HG03064 (cell line): ENCODE measurements around the gene CASP14.
"Not testable (repeated sequence)": the region's sequence is repeated elsewhere in the genome, so short reads cannot be mapped to it uniquely, and the experiment has no call there.

ENCODE experiments used
- ATAC-seq: cut with Tn5 transposase; IDR thresholded peaks from one replicate; pipeline ENCODE4 v1.9.1; 2021; ENCODE audit warnings: low read depth; ENCODE audit not compliant: unreplicated experiment

CASP14 gene, protein sequence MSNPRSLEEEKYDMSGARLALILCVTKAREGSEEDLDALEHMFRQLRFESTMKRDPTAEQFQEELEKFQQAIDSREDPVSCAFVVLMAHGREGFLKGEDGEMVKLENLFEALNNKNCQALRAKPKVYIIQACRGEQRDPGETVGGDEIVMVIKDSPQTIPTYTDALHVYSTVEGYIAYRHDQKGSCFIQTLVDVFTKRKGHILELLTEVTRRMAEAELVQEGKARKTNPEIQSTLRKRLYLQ

DNA sequence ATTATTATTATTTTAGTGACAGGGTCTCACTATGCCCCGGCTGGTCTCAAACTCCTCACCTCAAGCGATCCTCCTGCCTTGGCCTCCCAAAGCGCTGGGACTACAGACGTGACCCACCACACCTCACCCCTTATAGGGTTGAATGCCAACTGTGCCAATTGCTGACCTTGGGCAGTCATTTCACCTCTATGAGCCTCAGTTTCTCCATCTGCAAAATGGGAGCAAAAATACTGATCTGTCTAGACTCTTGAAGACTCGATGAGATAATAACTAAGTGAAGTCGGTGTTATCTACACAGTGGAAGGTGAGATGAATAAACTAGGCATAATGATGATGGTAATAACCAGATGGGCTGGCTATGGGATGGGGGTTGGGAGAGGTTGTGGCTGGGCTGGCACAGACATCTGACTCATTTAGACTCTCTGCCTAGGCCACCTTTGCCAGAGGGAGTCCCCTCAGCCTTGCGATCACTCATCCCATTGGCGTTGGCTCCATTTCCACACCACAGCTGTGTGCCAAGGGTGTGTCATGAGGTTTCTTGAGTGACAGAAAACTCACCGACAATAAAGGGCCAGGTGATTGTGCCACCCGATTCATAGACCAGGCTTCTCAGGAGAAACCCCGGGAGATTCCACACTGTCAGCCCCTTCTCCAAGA lies at the start of gene CASP14:
Gene CASP14, plus strand, starts transcription at position 596 of the 657 bp plus-strand sequence. CDS start 2,772 bp downstream, outside the sequence.
- no peak for ATAC-seq

DNA sequence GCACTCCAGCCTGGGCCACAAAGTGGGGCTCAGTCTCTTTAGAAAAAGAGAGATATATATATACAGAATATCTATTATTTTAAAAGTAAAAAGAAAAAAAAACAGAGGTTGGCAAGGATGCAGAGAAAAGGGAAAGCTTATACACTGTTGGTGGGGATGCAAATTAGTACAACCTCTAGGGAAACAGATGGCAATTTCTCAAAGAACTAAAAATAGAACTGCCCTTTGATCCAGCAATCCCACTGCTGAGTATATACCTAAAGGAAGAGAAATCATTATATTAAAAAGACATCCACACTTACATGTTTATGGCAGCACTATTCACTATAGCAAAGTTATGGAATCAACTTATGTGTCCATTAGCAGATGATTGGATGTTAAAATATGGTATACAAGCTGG lies 41.0 kb upstream of the CASP14 start:
- no peak for ATAC-seq

DNA sequence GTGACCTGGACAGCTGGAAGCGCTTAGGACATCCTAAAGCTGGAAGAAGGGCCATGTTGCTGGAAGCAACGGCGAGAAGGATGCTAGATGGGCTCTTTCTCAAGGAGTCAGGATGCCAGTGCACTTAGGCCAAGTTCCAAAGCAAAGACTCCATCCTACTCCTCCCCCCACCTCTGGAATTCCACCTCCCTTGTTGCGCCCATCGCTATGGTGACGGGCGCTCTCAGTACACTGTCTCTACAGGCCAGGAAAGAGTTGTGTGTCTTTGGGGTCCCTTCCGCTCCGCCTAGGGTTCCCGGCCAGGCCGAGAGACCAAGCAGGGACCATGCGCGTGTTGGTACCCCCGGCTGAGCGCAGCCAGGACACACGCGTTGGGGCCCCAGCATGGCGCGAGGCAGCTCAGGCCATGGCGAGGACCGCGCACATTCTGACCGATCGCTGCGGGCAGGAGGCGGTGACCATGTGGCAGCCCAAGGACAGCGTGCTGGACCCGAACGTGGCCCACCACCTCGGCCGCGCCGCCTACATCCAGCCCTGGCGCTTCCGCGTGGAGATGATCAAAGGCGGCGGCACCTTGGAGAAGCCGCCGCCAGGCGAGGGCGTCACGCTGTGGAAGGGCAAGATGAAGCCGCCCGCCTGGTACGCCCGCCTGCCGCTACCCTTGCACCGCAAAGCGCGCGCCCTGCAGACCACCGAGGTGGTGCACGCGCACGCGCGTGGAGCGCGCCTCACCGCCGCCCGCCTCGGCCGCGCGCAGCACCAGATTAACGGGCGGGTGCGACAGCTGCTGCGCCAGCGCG lies 38.6 kb upstream of the CASP14 start:
- ATAC-seq: no peak

DNA sequence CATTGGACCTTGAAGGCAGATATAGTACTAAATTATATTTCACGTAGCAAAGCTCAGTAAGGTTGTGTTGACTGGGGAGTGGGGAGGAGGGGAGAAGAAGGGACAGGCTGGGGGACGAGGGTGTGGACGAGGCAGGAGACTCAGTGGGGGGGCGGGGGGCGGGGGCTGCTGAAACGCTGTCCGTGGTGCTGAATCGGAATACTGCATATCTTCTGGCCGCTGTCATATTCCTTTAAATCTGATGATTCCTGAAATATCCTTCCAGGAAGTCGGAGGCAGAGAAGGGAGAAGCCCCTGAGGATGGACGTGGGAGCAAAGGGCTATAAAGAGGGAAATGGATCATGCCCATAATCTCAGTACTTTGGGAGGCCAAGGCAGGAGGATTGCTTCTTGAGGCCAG lies 34.7 kb upstream of the CASP14 start:
- ATAC-seq: no peak

DNA sequence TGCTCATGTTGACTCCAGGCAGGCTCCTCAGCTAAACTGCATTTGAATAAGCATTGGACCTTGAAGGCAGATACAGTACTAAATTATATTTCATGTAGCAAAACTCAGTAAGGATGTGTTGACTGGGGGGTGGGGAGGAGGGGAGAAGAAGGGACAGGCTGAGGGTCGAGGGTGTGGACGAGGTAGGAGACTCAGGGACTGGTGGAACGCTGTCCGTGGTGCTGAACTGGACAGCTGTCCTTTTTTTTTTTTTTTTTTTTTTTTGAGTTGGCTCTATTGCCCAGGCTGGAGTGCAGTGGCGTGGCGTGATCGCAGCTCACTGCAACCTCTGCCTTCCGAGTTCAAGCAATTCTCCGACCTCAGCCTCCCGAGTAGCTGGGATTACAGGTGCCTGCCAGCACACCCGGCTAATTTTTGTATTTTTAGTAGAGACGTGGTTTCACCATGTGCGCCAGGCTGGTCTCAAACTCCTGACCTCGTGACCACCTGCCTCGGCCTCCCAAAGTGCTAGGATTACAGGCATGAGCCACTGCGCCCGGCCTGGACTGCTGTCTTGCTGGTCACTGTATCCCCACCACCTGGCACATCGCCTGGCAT lies 33.2 kb upstream of the CASP14 start:
- no peak for ATAC-seq

DNA sequence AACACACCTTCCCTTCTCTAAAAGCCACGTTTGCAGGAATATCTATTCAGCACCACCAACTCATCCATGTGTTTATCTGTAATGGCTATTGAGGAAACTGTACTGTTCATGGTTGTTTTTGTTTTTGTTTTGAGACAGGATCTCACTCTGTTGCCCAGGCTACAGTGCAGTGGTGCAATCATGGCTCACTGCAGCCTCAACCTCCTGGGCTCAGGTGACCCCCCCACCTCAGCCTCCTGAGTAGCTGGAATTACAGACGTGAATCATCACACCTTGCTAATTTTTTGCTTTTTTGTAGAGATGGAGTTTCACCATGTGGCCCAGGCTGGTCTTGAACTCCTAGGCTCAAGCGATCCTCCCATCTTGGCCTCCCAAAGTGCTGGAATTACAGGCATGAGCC lies 30.4 kb upstream of the CASP14 start:
- not testable (repeated sequence) for ATAC-seq

DNA sequence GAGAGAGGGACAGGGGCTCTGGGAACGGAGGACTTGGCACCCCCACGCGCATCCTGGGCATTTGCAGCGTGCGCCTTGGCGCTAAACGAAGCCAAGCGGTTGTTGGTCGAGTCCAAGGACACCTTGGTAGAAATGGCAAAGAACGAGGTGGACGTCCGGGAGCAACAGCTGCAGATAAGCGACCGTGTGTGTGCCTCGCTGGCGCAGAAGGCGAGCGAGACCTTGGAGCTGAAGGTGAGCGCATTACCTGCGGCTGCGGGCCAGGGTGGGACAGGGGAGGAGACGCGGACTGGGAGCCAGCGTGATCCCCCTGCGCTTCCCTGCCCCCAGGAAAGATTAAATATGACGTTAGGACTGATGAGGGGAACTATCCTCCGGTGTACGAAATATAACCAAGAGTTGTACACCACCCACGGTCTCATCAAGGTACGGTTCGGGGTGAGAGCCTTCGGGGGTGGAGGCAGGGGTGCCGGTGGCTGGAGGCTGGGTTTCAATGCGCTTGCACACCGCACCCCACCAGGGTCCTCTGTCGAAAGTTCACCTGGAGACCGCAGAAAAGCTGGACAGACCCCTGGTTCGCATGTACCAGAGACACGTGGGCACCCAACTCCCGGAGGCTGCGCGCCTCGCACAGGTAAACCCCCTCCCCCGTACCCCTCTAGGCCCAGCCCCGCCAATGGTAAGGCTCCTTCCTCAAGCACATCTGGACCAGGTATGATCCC lies 27.8 kb upstream of the CASP14 start:
- ATAC-seq: no peak

DNA sequence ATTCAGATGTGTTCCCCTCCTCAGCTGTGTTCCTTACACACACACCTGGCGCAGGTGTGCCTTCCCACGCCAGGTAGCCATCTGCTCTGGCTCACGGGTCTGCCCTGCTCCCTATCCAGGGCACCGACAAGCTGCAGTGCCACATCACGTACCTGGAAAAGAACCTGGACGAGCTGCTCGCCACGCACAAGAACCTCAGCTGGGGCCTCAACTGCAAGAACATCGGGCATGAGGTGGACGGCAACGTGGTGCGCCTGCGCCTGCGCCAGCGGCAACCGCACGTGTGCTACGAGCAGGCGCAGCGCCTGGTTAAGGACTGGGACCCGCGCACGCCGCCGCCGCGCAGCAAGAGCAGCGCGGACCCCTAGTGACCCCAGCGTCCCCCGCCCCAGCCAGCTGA lies 26.5 kb upstream of the CASP14 start:
- ATAC-seq: no peak

DNA sequence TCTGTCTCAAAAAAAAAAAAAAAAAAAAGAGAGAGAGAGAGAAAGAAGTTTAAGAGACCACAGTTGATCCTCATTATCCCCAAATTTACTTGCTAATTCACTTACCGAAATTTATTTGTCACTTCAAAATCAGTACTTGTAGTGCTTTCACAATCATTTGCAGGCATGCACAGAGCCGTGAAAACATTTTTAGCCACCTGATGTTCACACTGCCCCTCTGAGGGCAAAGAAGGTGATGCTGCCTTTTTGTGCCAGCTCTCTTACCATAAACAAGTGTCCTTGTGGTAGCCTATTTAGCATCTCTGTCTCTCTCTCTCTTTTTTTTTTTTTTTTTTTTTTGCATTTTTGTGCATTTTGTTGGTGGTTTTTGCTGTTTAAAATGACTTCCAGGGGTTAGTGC lies 24.1 kb upstream of the CASP14 start:
- no peak for ATAC-seq

DNA sequence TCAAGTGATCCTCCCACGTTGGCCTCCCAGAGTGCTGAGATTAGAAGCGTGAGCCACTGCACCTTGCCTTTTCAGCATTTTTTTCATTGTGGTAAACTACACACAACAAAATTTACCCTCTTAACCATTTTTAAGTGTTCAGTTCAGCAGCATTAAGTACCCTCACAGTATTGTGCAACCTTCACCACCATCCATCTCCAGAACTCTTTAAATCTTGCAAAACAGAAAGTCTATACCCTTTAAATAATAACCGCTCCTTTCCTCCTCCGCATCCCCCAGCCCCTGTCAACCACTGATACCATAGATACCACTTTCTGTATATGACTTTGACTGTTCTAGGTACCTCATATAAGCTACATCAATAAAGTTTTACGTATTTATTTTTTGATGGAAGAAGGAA lies 20.8 kb upstream of the CASP14 start:
- ATAC-seq: no peak

DNA sequence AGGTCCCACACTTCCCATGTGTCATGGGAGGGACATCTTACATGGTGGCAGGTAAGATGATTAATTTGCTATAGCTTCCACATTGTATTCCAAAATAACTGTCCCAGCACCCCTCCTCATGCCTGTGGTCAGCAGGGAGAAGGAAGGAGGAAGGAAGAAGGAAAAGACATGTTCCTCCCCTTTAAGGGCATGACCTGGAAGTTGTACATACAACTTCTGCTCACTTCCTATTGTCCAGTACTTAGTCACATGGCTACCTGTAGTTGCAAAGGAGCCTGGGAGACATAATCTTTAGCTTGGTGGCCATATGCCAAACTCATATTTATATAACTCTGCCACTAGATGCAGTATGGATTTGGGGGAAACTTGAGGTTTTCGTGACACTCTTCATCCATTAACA lies 17.6 kb upstream of the CASP14 start:
- no peak for ATAC-seq

DNA sequence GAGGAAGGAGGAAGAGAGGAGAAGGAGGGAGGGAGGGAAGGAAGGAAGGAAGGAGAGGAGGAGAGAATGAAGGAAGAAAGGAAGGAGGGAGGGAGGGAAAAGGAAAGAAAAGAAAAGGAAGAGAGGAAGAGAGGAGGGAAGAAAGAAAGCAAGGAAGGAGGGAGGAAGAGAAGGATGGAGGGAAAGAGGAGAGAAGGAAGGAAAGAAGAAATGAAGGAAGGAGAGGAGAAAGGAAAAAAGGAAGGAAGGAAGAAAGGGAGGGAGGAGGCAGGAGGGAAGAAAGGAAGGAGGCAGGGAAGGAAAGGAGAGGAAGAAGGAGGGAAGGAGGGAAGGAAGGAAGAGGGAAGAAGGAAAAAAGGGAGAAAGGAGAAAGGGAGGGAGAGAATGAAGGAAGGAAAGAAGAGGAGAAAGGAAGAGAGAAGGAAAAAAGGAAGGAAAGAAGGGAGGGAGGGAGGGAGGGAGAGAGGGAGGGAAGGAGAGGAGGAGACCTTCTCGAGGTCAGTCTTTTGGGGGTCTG lies 13.4 kb upstream of the CASP14 start:
- no peak for ATAC-seq

DNA sequence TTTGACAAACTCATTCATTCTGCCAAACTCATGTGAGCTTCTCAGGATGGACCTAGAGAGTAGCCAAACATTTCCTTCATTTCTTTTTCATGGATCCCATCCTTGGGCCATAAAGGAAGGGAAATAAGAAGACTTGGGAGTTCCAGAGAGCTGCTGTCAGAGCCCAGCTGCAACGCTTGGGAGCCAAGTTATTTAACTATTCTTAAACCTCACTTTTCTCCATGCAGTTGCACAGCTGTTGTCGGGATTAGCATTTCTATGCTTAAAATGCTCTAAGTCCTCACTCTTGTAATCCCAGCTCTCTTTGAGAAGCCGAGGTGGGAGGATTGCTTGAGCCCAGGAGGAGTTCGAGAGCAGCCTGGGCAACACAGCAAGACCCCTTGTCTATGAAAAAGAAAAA lies 11.7 kb upstream of the CASP14 start:
- no peak for ATAC-seq

DNA sequence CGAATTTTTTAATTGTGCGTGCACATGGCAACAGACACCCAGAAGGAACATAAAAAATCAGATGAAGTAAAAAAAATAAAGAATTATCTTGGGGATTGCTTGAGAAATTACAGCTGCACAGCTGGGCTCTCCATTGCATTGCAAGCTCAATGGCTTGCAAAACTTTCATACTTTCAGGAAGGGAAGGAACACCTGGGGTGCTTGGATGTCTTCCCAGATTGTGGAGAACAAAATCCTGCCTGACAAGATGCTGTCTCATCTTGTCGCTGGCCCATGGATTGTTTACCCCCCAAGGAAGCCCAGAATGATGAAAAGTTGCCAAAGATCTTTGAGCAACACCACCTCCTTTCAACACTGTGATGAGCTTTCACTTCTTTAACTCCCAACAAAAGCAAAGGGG lies 11.0 kb upstream of the CASP14 start:
- ATAC-seq: no peak

DNA sequence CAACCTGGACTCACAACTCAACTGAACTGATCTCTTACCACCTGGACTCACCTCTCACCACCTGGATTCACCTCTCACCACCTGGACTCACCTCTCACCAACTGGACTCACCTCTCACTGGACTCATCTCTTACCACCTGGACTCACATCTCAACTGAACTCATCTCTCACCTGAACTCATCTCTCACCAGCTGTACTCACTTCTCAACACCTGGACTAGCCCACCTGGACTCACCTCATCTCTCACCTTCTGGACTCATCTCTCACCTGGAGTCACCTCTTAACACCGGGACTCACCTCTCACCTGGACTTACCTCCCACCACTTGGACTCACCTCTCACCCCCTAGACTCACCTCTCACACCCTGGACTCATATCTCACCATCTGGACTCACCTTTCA lies 7.3 kb upstream of the CASP14 start:
- no peak for ATAC-seq

DNA sequence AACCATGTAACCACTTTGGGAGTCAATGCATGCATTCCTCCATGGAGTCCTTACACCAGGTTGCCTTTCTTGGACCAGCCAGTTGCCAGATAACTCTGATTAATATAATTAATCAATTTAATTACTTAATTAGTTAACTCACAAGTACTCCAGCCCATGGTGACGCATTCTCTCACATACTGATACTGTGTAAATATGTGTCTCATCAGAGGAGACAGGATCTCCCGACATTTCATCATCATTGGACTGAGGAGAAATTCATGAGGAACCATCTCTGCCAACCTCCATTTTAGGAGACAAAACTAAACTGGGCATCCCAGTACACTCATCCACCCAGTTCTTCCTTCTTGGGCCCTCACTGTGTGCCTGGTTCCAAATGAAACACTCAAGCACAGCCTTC lies 6.5 kb upstream of the CASP14 start:
- ATAC-seq: no peak

DNA sequence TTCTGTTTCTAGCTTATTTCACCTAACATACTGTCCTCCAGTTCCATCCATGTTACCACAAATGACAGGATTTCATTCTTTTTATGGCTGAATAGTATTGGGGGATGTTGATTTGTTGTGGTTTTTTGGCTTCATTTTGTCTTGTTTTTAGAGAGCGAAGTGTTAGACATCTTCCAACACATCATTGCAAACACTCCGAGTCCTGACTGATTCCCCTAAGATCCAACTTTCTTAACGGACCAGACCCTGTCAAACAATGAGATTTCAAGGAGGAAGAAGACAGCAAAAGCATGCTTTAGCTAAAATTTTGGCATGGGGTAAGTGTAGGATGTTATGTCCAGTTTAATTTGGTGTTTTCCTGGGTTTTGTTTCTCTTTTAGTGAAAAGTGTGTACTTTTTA lies 3.8 kb upstream of the CASP14 start:
- no peak for ATAC-seq

DNA sequence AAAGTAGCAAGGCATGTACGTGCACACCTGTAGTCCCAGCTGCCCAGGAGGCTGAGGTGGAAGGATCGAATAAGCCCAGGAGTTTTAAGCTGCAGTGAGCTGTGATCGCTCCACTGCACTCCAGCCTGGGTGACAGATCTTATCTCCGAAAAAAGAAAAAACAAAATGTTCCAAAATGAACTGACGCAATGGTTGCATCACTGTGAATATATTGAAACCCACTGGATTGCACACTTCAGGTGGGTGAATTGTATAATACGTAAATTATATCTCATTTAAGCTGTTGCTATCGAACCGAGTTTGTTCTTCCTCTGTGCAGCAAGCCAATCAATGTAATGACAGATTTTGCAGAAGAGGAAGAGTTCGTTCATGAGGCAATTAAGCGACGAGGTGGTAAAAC lies 1.6 kb upstream of the CASP14 start:
- no peak for ATAC-seq

DNA sequence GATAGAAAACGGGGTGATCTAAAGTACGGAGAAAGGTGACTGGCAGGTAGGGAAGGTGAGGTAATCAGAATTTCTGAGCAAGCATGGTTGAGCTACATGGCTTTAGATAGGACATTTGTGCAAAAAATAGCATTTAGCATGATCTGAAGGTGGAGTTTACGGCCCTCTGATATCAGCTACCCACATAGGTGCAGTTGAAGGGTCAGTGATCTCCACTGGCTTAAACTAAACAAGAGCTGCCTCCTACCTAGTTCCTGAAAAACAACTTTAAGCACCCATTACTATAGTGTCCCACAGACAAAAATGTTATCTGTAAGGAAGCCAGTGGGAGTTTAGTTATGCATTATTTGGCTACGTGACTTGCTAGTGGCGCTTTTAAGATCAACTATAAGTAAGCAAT lies 1.2 kb upstream of the CASP14 start:
- ATAC-seq: no peak

DNA sequence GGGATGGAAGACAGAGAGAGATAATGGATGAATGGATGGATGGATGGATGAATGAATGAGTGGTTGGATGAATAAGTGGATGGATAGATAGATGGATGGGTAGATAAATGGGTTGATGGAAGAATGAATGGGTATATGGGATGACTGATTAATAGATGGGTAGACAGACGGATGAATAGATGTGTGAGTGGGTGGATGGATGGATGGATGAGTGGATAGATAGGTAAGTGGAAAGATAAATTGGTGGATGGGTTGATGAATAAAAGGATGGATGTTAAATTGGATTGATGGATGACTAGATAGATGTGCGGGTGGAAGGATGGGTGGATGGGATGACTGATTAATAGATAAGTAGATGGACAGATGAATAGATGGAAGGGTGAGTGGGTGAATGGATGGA lies 1.4 kb downstream of the CASP14 start:
- no peak for ATAC-seq

DNA sequence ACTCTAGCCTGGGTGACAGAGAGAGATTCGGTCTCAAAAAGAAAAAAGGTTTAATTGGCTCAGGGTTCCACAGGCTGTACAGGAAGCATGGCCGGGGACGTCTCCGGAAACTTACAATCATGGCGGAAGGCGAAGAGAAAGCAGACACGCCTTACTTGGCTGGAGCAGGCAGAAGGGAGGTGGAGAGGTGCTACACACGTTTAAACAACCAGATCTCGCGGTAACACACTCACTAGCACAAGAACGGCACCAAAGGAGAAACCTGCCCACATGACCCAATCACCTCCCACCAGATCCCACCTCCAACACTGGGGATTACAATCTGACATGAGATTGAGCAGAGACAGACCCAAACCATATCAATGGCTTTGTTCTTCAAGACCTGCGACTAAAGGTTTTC lies 12.8 kb downstream of the CASP14 start:
- no peak for ATAC-seq
